ENCODE data around the gene PARD6G.

PARD6G gene

GRCh38 chr18:80137137-80137536 lies 110.2 kb downstream of the PARD6G start:
- no peak for DNase-seq

DNA sequence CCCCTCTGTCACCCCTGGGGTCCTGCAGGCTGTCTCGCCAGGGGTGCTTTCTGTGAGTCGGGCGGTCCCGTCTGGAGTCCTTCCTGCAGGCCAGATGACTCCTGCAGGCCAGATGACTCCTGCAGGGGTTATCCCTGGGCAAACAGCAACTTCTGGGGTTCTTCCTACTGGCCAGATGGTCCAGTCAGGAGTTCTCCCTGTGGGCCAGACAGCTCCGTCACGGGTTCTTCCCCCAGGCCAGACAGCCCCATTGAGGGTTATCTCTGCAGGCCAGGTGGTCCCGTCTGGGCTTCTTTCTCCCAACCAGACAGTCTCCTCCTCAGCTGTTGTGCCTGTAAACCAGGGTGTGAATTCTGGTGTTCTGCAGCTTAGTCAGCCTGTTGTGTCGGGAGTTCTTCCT lies 110.6 kb downstream of the PARD6G start:
- no peak for DNase-seq

DNA sequence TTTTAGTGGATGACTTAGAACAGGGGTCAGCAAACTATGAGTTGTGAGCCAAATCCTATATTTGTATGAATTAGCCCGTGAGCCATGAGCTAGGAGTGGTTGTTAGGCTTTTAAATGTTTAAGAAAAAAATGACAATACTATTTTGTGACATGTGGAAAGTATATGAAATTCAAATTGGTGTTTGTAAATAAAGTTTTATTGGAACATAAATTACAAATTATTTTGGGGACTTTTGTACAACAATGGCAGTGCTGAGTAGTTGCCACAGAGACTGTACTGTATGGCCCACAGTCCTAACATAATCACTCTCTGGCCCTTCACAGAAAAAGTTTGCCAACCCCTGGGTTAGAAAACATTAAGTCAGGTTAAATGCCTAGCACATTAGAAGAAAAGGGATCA lies 112.2 kb downstream of the PARD6G start:
- DNase-seq, result no peak

DNA sequence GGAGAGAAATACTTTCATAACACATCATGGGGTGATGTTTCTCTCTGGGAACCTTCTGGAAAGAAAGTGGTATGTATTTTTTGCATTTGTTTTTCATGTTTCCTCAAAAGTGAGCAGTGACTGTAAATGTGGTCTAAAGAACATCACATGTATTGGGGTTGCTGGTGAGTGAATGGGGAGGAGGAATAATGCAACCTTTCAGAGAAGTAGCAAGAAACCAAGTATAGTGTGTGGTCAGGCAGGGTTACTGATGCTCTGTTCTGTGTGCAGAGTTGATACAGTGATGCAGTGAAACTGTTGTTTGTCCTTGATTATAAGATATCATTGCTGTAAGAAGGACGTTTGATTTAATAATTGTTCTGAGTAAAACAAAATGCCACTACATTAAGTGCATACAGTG lies 114.2 kb downstream of the PARD6G start:
- no peak for DNase-seq

GRCh38 chr18:80132180-80132812 lies 115.0 kb downstream of the PARD6G start:
- no peak for DNase-seq

GRCh38 chr18:80130555-80130954 lies 116.8 kb downstream of the PARD6G start:
- DNase-seq, result no peak

GRCh38 chr18:80129672-80130367 lies 117.5 kb downstream of the PARD6G start:
- DNase-seq, result no peak

GRCh38 chr18:80127635-80128034 lies 119.7 kb downstream of the PARD6G start:
- no peak for DNase-seq

DNA sequence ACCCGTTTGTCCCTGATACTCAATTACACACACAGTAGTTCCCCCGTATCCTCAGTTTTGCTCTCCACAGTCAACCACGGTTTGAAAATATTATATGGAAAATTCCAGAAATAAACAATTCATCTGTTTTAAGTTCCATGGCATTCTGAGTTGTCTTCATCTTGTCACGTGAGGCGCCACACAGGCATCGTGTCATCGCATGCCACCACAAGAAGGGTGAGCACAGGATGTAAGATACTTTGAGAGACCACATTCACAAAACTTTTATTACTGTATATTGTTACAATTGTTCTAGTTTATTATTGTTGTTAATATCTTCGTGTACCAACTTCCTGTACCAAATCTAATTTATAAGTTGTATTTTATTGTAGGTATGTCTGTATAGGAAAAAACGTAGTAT lies 120.5 kb downstream of the PARD6G start:
- no peak for DNase-seq

DNA sequence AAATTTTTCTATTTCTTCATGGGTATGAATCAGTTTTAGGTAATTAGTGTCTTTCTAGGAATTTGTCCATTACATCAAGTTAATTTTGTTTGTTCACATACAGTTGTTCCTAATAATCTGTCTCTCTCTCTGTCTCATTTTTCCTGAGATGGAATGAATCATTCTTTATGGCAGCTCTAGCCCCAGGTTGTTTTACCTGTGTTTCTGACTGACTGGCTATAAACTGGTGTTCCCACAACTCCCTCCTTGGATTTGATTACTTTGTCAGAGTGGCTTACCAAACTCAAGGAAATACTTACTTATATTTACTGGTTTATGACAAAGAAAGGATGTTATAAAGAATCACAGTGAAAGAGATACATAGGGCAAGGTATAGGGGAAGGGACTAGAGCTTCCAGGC lies 123.2 kb downstream of the PARD6G start:
- DNase-seq, result no peak

GRCh38 chr18:80120932-80121331 lies 126.4 kb downstream of the PARD6G start:
- DNase-seq, result no peak

- DNase-seq, result no peak
Observed at GRCh38 chr18:80119111-80119510, 128.2 kb downstream of the PARD6G start.

DNA sequence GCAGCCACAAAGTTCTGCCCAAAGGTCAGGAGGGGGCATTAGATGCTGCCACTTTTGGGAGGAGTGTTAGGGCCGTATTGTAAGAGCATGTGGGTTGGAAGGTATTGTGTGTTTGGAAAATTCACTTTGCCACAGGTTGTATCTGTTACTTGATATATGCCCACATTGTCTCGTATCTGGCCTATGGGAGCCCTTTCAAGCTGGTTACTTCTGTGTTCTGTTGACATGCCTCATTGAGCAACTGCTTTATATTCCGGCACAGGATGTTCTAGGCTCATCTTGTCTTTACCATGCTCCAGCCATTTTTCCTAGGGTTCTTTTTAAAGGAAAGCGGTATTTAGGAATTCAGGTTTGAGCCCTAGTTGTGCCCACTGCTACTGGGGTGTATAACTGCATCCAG lies 132.3 kb downstream of the PARD6G start:
- DNase-seq, result no peak

GRCh38 chr18:80112624-80113248 lies 134.6 kb downstream of the PARD6G start:
- DNase-seq, result no peak

- DNase-seq, result no peak
Observed at GRCh38 chr18:80109676-80110078, 137.6 kb downstream of the PARD6G start.

DNA sequence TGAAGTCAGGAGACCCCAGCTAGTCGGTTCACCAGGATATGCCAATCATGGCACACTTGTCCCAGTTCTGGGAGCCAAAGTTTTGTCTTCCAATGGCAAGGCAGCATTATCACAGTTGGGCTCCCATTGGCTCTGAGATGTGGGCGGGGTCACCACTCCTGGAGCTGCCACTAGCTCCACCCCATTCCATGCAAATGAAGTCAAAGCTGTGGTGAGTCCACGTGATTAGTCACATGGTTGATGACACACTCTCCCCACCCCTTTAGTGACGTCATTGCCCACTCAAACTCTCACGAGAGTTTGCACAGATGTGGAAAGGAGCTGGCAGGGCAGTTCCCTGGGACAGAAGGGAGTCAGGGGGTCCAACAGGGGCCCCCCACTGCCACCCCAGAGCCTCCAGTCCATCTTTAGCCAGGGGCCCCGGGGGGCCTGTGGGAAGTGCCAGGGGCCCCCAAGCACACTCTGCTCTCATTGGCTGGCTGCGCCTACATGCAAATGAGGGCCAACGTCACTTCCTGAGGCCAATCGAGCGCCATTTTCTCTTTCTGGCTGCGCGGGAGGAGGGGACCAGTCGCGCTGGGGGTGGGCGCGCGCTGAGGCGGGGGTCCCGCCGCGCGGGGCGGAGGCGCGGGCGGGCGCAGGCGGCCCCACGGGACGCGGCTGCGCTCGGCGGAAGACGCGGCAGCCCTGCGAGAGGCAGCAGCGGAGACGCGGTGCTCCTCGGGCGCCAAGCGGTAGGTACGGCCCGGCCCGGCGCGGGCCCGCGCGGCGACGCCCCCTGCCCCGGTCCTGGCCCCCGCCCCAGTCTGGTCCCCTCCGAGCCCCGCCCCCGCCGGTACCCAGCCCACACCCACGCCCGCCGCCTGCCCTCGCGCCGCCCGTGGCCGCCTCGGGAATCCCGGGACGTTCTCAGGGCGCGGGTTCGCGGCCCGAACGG lies 138.3 kb downstream of the PARD6G start, which contains the start of gene ADNP2:
ADNP2 (plus strand) TSS at position 524 of the 937 bp plus-strand sequence. CDS start 8,281 bp downstream, outside the sequence.
- peak; percentile 47 for DNase-seq

GRCh38 chr18:80108121-80108536 lies 139.2 kb downstream of the PARD6G start:
- no peak for DNase-seq

GRCh38 chr18:80107426-80107825 lies 139.9 kb downstream of the PARD6G start:
- no peak for DNase-seq
